GM23338 (cell line): ENCODE results near the gene KRT1. TPM values are rescaled to one million over a fixed set of nuclear protein-coding genes. Genes with fewer than 3 reads are reported as not detected.

Source experiments
- ATAC-seq: fragments of 200-7000 bp; cut with Tn5 transposase; 3 replicates; pipeline ENCODE4 v1.9.1; 2020
- DNase-seq: peaks from one replicate; pipeline ENCODE4 v3.0.0-alpha.2; 2015; ENCODE audit warnings: low spot score
- H2AFZ ChIP-seq: fragments of 200-600 bp; sonication (generic); 2 replicates; pipeline ENCODE4 v1.8.0; 2016; ENCODE audit warnings: antibody characterized with exemption, mild to moderate bottlenecking, moderate library complexity
- H3F3A ChIP-seq: fragments of 200-600 bp; sonication (generic); replicated peaks from 2 replicates; pipeline ENCODE4 v1.8.0; 2017; ENCODE audit warnings: antibody characterized with exemption, mixed run types, low read depth
- H3K27ac ChIP-seq: fragments of 200-600 bp; sonication (generic); 2 replicates; pipeline ENCODE4 v1.6.1; 2016; ENCODE audit warnings: low read depth
- H3K27me3 ChIP-seq: fragments of 200-600 bp; sonication (generic); 2 replicates; pipeline ENCODE4 v1.8.0; 2016; ENCODE audit warnings: mild to moderate bottlenecking, mixed run types, moderate library complexity; ENCODE audit not compliant: insufficient read depth
- H3K36me3 ChIP-seq: fragments of 200-600 bp; sonication (generic); 2 replicates; pipeline ENCODE4 v1.8.0; 2016; ENCODE audit warnings: mild to moderate bottlenecking; ENCODE audit not compliant: insufficient read depth
- H3K4me1 ChIP-seq: fragments of 200-600 bp; sonication (generic); 2 replicates; pipeline ENCODE4 v1.8.0; 2016; ENCODE audit warnings: mild to moderate bottlenecking, moderate library complexity; ENCODE audit not compliant: insufficient read depth
- H3K4me2 ChIP-seq: fragments of 200-600 bp; sonication (generic); 2 replicates; pipeline ENCODE4 v1.7.1; 2017; ENCODE audit warnings: mixed run types
- H3K4me3 ChIP-seq: fragments of 200-600 bp; sonication (generic); 2 replicates; pipeline ENCODE4 v1.6.1; 2016; ENCODE audit warnings: mixed run types
- H3K79me2 ChIP-seq: fragments of 200-600 bp; sonication (generic); replicated peaks from 2 replicates; pipeline ENCODE4 v1.8.0; 2017; ENCODE audit warnings: mild to moderate bottlenecking; ENCODE audit not compliant: insufficient read depth
- H3K9me2 ChIP-seq: fragments of 200-600 bp; sonication (generic); 2 replicates; pipeline ENCODE4 v1.8.0; 2017; ENCODE audit not compliant: insufficient read depth
- H4K20me1 ChIP-seq: fragments of 200-600 bp; sonication (generic); replicated peaks from 2 replicates; pipeline ENCODE4 v1.8.0; 2017; ENCODE audit warnings: mild to moderate bottlenecking; ENCODE audit not compliant: insufficient read depth
- H3K27ac Mint-ChIP-seq: 2 replicates; pipeline ENCODE4 v1.8.0; 2020; ENCODE audit warnings: inconsistent platforms, mild to moderate bottlenecking, moderate library complexity, mixed read lengths
- H3K27me3 Mint-ChIP-seq: 3 replicates; pipeline ENCODE4 v1.8.0; 2022; ENCODE audit warnings: low read depth, mild to moderate bottlenecking, moderate library complexity, mixed read lengths, inconsistent platforms; ENCODE audit not compliant: insufficient read depth, poor library complexity
- H3K36me3 Mint-ChIP-seq: 3 replicates; pipeline ENCODE4 v1.8.0; 2021; ENCODE audit warnings: low read depth, mild to moderate bottlenecking, inconsistent platforms, moderate library complexity, mixed read lengths
- H3K4me1 Mint-ChIP-seq: 3 replicates; pipeline ENCODE4 v1.8.0; 2020; ENCODE audit warnings: mild to moderate bottlenecking, inconsistent platforms, mixed read lengths
- H3K4me3 Mint-ChIP-seq: 3 replicates; pipeline ENCODE4 v1.8.0; 2021; ENCODE audit warnings: moderate library complexity, mild to moderate bottlenecking, inconsistent platforms, mixed read lengths
- H3K9me3 Mint-ChIP-seq: 3 replicates; pipeline ENCODE4 v1.8.0; 2020; ENCODE audit warnings: moderate library complexity, mild to moderate bottlenecking, inconsistent platforms, mixed read lengths
- EZH2phosphoT487 ChIP-seq: fragments of 200-600 bp; sonication (generic); IDR thresholded peaks from one replicate; pipeline ENCODE4 v1.8.1; 2018; ENCODE audit warnings: antibody characterized with exemption; ENCODE audit not compliant: unreplicated experiment
- NANOG ChIP-seq: IDR thresholded peaks from 2 replicates; pipeline ENCODE4 v1.6.1; 2016; ENCODE audit warnings: antibody characterized with exemption, borderline replicate concordance
- POLR2AphosphoS5 ChIP-seq: IDR thresholded peaks from 2 replicates; pipeline ENCODE4 v1.6.1; 2016; ENCODE audit warnings: antibody characterized with exemption, low read depth
- REST ChIP-seq: IDR thresholded peaks from one replicate; pipeline ENCODE4 v1.6.1; 2018; ENCODE audit warnings: antibody characterized with exemption; ENCODE audit not compliant: unreplicated experiment
- STAT1 ChIP-seq: IDR thresholded peaks from one replicate; pipeline ENCODE4 v1.6.1; 2016; ENCODE audit warnings: antibody characterized with exemption; ENCODE audit not compliant: unreplicated experiment
- ZNF462 ChIP-seq: fragments of 250-450 bp; sonication (Bioruptor Pico); IDR thresholded peaks from 2 replicates; pipeline ENCODE4 v1.5.0; 2020; ENCODE audit warnings: mild to moderate bottlenecking, moderate library complexity
- polyA plus RNA-seq: library from polyadenylated mRNA; unstranded; fragments of >200 nt; fragmentation: Nextera tagmentation; extraction: Ambion mirVana; gene quantifications from 2 replicates; pipeline ENCODE4 v1.2.1, GENCODE V29; 2016
- total RNA-seq: library from RNA; depleted of rRNA; stranded (reverse); fragments of >200 nt; shearing (Covaris generic); gene quantifications from 2 replicates; pipeline ENCODE4 v1.2.3, GENCODE V29; 2014

KRT1 gene
- total and polyA plus RNA-seq, 2 experiments from 2014 or later = not detected

- no peak for TF ChIP-seq ZNF462
- TF ChIP-seq POLR2AphosphoS5 = no peak
Observed at GRCh38 chr12:52720365-52720886, 40.2 kb upstream of the KRT1 start (continued).

GRCh38 chr12:52716061-52716460, 35.9 kb upstream of the KRT1 start:
- DNase-seq = no peak
- H3K4me3 Mint-ChIP-seq = no peak overlapping the region
- no peaks in the 10 kb centered on the region for H3K9me3 Mint-ChIP-seq
- no peak overlapping the region for H3K4me3 ChIP-seq
- no peaks in the 10 kb centered on the region for H3K36me3 ChIP-seq
- H3K36me3 Mint-ChIP-seq = no peaks in the 10 kb centered on the region
- H3K4me1 Mint-ChIP-seq = peaks cover 3% of the 10 kb centered on the region; the same call in 2 of the 3 replicates
- H3K79me2 ChIP-seq = no peaks in the 10 kb centered on the region
- TF ChIP-seq REST (no peak), POLR2AphosphoS5 (no peak), STAT1 (no peak), NANOG (no peak), EZH2phosphoT487 (no peak)
- H4K20me1 ChIP-seq = peaks cover 5% of the 10 kb centered on the region; the same call in 1 of the 2 replicates
- H3K4me2 ChIP-seq = no peak overlapping the region
- ATAC-seq = no peak
- H2AFZ ChIP-seq = no peak overlapping the region
- H3K9me2 ChIP-seq = no peaks in the 10 kb centered on the region
- H3K4me1 ChIP-seq = no peaks in the 10 kb centered on the region; the same call in 1 of the 2 replicates
- H3K27ac Mint-ChIP-seq = no peak overlapping the region
- H3F3A ChIP-seq = peaks cover 4% of the 10 kb centered on the region; the same call in 1 of the 2 replicates
- H3K27ac ChIP-seq = no peak overlapping the region
- H3K27me3 ChIP-seq = peaks cover 40% of the 10 kb centered on the region
- peaks cover 29% of the 10 kb centered on the region for H3K27me3 Mint-ChIP-seq
